ENCODE results near the gene CYSRT1.

CYSRT1 gene

GRCh38 chr9:137194388-137194787 is 30.6 kb upstream of the CYSRT1 start:
- TF ChIP-seq ZBTB7A (IDR thresholded peaks at IDR 0.05; ENCODE audit: low read depth) (no peak; the same call in 1 of the 2 replicates), FOXM1 (IDR thresholded peaks at IDR 0.05; ENCODE audit: borderline replicate concordance, low read depth) (no peak), CEBPB (IDR thresholded peaks at IDR 0.05) (no peak), RAD21 (IDR thresholded peaks at IDR 0.05; ENCODE audit: low read depth) (no peak), EGR1 (IDR thresholded peaks at IDR 0.05) (no peak), YY1 (IDR thresholded peaks at IDR 0.05; ENCODE audit: low read depth) (no peak), CREB1 (IDR thresholded peaks at IDR 0.05; ENCODE audit: low read depth) (no peak), TCF12 (IDR thresholded peaks at IDR 0.05; ENCODE audit: low read depth) (0 out of 2 replicates have a peak, but pooled peaks have one; percentile 36), REST (IDR thresholded peaks at IDR 0.05; ENCODE audit: low read depth) (no peak), TEAD4 (IDR thresholded peaks at IDR 0.05) (no peak), TAF1 (IDR thresholded peaks at IDR 0.05; ENCODE audit: low read depth) (no peak), USF1 (IDR thresholded peaks at IDR 0.05) (0 out of 2 replicates have a peak, but pooled peaks have one; percentile 37), EP300 (IDR thresholded peaks at IDR 0.05; ENCODE audit: borderline replicate concordance) (no peak), MAX (IDR thresholded peaks at IDR 0.05) (no peak), NFIC (IDR thresholded peaks at IDR 0.05) (peak; percentile 68)

- TF ChIP-seq ZBTB7A (IDR thresholded peaks at IDR 0.05; ENCODE audit: low read depth) (no peak), EP300 (IDR thresholded peaks at IDR 0.05; ENCODE audit: borderline replicate concordance) (no peak), USF1 (IDR thresholded peaks at IDR 0.05) (no peak), TAF1 (IDR thresholded peaks at IDR 0.05; ENCODE audit: low read depth) (no peak), REST (IDR thresholded peaks at IDR 0.05; ENCODE audit: low read depth) (no peak), EGR1 (IDR thresholded peaks at IDR 0.05) (no peak), MAX (IDR thresholded peaks at IDR 0.05) (0 out of 2 replicates have a peak, but pooled peaks have one; percentile 10), YY1 (IDR thresholded peaks at IDR 0.05; ENCODE audit: low read depth) (no peak)
Observed at GRCh38 chr9:137194909-137195308, 30.1 kb upstream of the CYSRT1 start.

GRCh38 chr9:137195525-137196220 is 29.3 kb upstream of the CYSRT1 start:
- TF ChIP-seq EP300 (IDR thresholded peaks at IDR 0.05; ENCODE audit: borderline replicate concordance) (0 out of 2 replicates have a peak, but pooled peaks have one; percentile 35), ZBTB7A (IDR thresholded peaks at IDR 0.05; ENCODE audit: low read depth) (peak; percentile 61; the same call in 1 of the 2 replicates), RAD21 (IDR thresholded peaks at IDR 0.05; ENCODE audit: low read depth) (no peak), TEAD4 (IDR thresholded peaks at IDR 0.05) (no peak), NFIC (IDR thresholded peaks at IDR 0.05) (peak; percentile 90), CEBPB (IDR thresholded peaks at IDR 0.05) (no peak)

GRCh38 chr9:137198051-137198901 is 26.7 kb upstream of the CYSRT1 start:
- peak; percentile 83 for TF ChIP-seq USF1 (IDR thresholded peaks at IDR 0.05)
- peak; percentile 60 for TF ChIP-seq NFIC (IDR thresholded peaks at IDR 0.05)
- TF ChIP-seq TEAD4 (IDR thresholded peaks at IDR 0.05), result peak; percentile 79
- TF ChIP-seq TAF1 (IDR thresholded peaks at IDR 0.05; ENCODE audit: low read depth), result no peak
- no peak for TF ChIP-seq CREB1 (IDR thresholded peaks at IDR 0.05; ENCODE audit: low read depth)
- peak; percentile 82 for TF ChIP-seq TCF12 (IDR thresholded peaks at IDR 0.05; ENCODE audit: low read depth)
- 0 out of 2 replicates have a peak, but pooled peaks have one; percentile 17 for TF ChIP-seq MAX (IDR thresholded peaks at IDR 0.05)

- TF ChIP-seq ZBTB7A (IDR thresholded peaks at IDR 0.05; ENCODE audit: low read depth) (no peak), RAD21 (IDR thresholded peaks at IDR 0.05; ENCODE audit: low read depth) (no peak), EGR1 (IDR thresholded peaks at IDR 0.05) (no peak), REST (IDR thresholded peaks at IDR 0.05; ENCODE audit: low read depth) (no peak), FOXM1 (IDR thresholded peaks at IDR 0.05; ENCODE audit: borderline replicate concordance, low read depth) (no peak), TAF1 (IDR thresholded peaks at IDR 0.05; ENCODE audit: low read depth) (no peak), USF1 (IDR thresholded peaks at IDR 0.05) (no peak), CREB1 (IDR thresholded peaks at IDR 0.05; ENCODE audit: low read depth) (no peak), NFIC (IDR thresholded peaks at IDR 0.05) (no peak), TEAD4 (IDR thresholded peaks at IDR 0.05) (no peak)
Observed at GRCh38 chr9:137198902-137199283, 26.1 kb upstream of the CYSRT1 start.
